PC-9 (cell line): Measurements from ENCODE around the gene NUF2.

Experiments
- EZH2 ChIP-seq: fragments of 200-600 bp; sonication (generic); IDR thresholded peaks from 2 replicates; pipeline ENCODE4 v1.8.0; 2017; ENCODE audit warnings: antibody characterized with exemption, low read depth
- TF ChIP-seq, protein P1 (sequence below): fragments of 200-600 bp; sonication (generic); conservative IDR thresholded peaks from 2 replicates; pipeline ENCODE4 v1.6.1; 2017; ENCODE audit warnings: mixed run types, antibody characterized with exemption, mild to moderate bottlenecking, moderate library complexity

DNA sequence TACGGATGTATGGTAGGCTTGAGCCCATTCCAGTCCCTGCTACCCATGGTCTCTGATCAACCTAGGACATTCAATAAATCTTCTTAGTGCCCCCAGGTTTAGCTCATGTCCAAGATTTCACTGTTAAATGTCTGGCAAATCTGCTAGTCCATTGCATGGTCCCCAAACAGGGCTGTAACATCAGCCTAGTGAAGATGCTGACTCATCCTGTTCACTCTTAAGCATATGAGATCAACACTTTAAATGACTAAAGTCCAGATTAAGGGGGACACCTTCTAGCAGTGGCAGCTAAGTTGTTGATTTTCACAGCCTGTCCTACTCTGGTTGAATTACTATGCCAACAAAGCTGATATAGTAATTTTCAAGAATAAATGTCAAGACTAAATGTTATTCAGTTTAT, 46.5 kb upstream of the NUF2 start:
- TF ChIP-seq, protein P1, sequence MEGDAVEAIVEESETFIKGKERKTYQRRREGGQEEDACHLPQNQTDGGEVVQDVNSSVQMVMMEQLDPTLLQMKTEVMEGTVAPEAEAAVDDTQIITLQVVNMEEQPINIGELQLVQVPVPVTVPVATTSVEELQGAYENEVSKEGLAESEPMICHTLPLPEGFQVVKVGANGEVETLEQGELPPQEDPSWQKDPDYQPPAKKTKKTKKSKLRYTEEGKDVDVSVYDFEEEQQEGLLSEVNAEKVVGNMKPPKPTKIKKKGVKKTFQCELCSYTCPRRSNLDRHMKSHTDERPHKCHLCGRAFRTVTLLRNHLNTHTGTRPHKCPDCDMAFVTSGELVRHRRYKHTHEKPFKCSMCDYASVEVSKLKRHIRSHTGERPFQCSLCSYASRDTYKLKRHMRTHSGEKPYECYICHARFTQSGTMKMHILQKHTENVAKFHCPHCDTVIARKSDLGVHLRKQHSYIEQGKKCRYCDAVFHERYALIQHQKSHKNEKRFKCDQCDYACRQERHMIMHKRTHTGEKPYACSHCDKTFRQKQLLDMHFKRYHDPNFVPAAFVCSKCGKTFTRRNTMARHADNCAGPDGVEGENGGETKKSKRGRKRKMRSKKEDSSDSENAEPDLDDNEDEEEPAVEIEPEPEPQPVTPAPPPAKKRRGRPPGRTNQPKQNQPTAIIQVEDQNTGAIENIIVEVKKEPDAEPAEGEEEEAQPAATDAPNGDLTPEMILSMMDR = no peak
- no peak for TF ChIP-seq EZH2
